ENCODE results near the gene OLR1. TPM values are rescaled to one million over a fixed set of nuclear protein-coding genes. Genes with fewer than 3 reads are reported as not detected.

OLR1 gene
- total RNA-seq, 1 donor from 2014 or later, result 7.3 TPM

GRCh38 chr12:10153271-10154144 lies 18.4 kb downstream of the OLR1 start:
- peak; percentile 54 for DNase-seq

DNA sequence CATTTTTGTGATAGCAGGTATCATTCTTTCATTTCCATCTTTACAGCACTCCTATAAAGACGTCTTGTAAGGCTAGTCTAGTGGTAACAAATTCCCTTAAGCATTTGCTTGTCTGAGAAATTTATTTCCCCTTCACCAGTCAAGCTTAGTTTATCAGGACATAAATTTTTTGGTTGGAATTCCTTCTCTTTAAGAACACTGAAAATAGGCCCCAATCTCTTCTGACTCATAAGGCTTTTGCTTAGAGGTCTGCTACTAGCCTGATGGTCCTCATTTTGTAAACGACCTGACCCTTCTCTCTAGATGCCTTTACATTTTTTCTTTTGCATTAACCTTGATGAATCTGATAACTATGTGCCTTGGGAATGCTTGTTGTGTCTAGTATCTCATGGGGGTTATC lies 20.3 kb downstream of the OLR1 start:
- no peak for DNase-seq

DNA sequence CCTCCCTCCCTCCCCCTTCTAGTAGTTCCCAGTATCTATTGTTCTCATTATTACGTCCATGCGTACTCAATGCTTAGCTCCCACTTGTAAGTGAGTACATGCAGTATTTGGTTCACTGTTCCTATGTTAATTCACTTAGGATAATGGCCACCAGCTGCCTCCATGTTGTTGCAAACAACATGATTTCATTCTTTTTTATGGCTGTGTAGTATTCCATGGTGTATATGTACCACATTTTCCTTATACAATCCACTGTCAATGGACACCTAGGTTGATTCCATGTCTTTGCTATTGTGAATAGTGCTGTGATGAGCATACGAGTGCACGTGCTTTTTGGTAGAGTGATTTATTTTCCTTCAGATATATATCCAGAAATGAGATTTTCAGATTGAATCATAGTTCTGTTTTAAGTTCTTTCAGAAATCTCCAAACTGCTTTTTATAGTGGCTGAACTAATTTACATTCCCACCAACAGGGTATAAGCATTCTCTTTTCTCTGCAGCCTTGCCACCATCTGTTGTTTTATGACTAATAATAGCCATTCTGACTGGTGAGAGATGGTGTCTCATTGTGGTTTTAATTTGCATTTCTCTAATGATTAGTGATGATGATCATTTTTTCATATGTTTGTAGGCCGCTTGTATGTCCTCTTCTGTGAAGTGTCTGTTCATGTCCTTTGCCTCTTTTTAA lies 24.1 kb downstream of the OLR1 start:
- no peak for DNase-seq

DNA sequence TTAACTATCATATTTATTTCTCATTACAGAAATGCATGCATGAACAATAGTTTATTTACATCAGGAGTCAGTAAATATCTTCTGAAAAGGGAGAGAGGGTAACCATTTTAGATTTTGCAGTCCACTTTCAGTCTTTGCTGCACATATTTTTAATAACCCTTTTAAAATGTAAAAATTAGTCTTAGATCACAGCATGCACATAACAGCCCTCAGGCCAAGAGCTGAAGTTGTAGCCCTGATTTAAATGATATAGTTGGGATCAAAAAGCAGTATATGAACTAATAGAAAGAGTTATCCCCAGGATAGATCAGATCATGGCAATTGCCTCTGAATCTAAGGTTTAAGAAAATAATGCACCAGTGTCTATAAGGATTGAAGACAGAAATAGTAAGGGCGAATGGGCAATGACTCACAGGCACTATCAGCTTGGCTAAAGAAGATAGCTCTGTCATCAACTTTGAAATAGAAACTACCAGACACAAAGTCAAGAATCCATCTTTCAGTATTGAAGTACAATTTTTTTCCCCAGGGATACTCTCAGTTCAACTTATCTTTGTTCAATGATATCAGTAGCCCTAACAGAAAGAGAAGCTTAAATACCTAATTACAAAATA lies 28.8 kb downstream of the OLR1 start:
- no peak for DNase-seq

DNA sequence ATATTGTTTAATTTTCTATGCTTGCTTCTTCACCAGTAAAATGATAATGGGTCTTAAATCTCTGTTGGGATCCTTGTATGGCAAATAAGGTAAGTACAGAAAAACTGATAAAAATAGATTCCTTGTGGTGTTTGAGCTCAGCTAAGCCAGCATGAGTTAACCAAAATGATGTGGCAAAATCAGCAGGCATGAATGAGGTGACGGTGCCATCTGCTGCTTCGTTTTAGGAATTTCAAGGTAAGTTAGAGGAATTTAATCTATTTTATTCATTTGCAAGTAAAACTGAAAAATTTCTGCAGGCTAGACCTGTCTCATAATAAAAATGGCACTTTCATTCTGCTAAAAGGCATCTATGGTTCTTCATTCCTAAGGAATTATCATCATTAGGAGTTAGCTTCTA lies 31.9 kb downstream of the OLR1 start:
- no peak for DNase-seq

- DNase-seq, result no peak
Measured at GRCh38 chr12:10136637-10137205, 35.2 kb downstream of the OLR1 start.

GRCh38 chr12:10135126-10135525 lies 36.8 kb downstream of the OLR1 start:
- DNase-seq, result no peak

- no peak for DNase-seq
Measured at GRCh38 chr12:10132850-10133370, 39.0 kb downstream of the OLR1 start.

GRCh38 chr12:10131111-10131690 lies 40.7 kb downstream of the OLR1 start:
- no peak for DNase-seq

DNA sequence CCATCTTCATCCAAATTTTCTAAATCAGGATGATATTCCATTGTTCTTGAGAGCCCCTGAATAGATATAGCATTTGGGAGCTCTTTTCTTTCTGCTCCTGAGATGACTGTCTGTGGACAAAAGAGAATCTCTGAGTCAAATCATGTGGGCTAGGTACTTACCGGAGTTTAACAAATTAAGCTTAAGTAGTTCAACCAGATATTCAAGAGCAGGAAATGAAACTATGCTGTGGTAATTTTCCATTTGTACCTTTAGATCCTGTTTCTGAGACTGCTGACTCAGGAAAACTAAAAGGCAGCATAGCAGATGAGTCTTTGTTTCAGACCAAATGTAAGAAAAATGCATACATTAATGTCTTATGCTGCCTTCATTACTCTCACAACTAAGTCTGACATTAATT lies 41.9 kb downstream of the OLR1 start, which contains the start of gene CLEC7A:
Gene CLEC7A, minus strand, starts transcription at position 158 of the 400 bp plus-strand sequence. Its CDS starts 117 bp downstream, at position 41.
- DNase-seq, result no peak

- no peak for DNase-seq
Measured at GRCh38 chr12:10128687-10129086, 43.2 kb downstream of the OLR1 start.

DNA sequence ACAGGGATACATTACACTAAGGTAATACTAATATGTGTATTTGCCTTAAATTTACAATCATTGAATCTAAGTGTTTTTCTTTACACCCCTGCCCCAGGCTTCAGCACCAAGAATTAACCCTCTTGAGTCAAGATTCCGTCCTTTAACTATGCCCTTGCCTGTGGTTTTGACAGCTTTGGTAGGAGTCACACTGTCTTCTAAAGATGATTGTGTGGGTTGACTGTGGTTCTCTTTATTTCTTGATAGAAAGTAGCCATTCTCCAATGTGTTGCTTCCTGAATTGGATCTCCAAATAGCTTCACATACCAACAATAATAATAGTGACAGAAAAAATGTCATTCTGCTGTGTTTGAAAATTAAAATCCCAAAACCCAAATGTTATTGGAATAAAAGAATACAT lies 45.5 kb downstream of the OLR1 start:
- no peak for DNase-seq

DNA sequence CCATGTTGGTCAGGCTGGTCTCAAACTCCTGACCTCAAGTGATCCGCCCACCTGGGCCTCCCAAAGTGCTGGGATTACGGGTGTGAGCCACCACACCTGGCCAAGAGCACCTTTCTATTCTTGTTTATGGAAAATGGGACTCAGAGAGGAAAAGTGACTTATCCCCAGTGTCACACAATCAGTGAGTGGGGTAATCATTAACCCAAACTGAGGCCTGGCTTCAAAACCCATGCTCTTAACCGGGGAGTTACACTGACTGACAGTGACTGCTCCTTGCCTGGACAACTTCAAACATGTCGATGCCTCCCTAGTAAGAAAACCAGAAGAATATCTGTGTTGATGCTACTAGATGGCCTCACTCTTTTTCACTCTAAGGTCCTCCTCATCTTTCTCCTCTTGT lies 49.2 kb downstream of the OLR1 start:
- no peak for DNase-seq

GRCh38 chr12:10121278-10121677 lies 50.7 kb downstream of the OLR1 start:
- DNase-seq, result no peak

DNA sequence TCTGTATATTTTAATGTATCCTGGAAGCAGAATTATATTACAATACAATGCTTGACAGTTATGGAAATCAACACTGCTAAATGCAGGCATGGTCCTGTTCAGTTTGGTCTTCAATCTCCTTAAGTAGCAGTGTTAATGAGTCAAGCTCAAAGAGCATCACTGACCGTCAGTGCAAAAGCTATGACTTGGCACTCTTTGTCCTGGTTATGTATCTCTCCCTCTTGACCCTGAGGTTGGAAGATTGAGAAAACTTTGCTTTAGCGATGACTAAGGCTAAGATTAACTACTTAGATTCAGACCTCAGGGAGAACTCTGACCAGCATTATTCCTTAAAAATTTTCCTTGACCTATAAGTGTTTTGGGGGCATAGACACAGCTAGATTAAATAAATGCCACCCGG lies 52.9 kb downstream of the OLR1 start:
- no peak for DNase-seq

- no peak for DNase-seq
Measured at GRCh38 chr12:10115890-10116289, 56.0 kb downstream of the OLR1 start.

- DNase-seq, result no peak
Measured at GRCh38 chr12:10115311-10115710, 56.6 kb downstream of the OLR1 start.

DNA sequence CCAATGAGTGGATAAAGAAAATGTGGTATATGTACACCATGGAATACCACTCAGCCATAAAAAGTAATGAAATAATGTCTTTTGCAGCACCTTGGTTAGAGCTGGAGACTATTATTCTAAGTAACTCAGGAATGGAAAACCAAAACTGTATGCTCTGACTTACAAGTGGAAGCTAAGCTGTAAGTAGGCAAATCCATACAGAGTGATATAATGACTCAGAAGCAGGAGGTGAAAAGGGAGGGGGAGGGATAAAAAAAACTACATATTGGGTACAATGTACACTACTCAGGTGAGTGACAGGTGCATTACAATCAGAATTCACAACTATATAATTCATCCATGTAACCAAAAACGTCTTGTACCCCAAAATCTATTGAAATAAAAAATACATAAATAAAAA lies 58.0 kb downstream of the OLR1 start:
- no peak for DNase-seq

- DNase-seq, result no peak
Measured at GRCh38 chr12:10113075-10113474, 58.9 kb downstream of the OLR1 start.

DNA sequence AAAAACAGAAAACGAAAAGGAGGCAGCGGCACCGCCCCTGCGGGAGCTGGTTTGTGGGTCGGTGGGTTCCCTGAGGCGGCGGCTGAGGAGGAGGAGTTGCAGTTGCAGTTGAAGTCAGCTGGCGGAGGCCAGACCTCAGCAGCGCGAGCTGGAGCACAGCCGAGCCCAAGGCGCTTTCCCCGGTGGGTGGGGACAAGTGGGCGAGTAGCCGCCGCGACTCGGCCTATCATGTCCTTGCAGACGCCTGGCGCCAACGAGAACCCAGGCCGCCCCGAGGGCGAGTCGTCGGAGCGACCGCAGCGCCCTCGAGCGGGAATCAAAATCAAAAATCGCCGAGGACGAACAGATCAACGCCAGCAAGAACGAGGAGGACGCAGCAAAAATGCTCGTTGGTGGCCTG lies 60.5 kb downstream of the OLR1 start:
- no peak for DNase-seq

GRCh38 chr12:10110256-10110844 lies 61.6 kb downstream of the OLR1 start:
- no peak for DNase-seq
